Endothelial cell of umbilical vein (primary cell): ENCODE results near the gene TRIM7.

Source experiments
- EZH2 ChIP-seq: IDR thresholded peaks from 2 replicates; pipeline ENCODE4 v1.6.1; 2012; ENCODE audit warnings: borderline replicate concordance, low read depth, mild to moderate bottlenecking, moderate library complexity, low read length, inconsistent platforms; ENCODE audit not compliant: severe bottlenecking
- FOS ChIP-seq: IDR thresholded peaks from 2 replicates; pipeline ENCODE4 v1.6.1; 2011; ENCODE audit warnings: mild to moderate bottlenecking, low read length, moderate library complexity, borderline replicate concordance; ENCODE audit not compliant: insufficient read depth
- JUN ChIP-seq: IDR thresholded peaks from 2 replicates; pipeline ENCODE4 v1.6.1; 2011; ENCODE audit warnings: borderline replicate concordance, low read depth; ENCODE audit not compliant: insufficient read length, insufficient read depth
- POLR2A ChIP-seq: IDR thresholded peaks from 2 replicates; pipeline ENCODE4 v1.6.1; 2012; ENCODE audit warnings: low read depth, mild to moderate bottlenecking, control low read depth, low read length
- POLR2AphosphoS5 ChIP-seq: IDR thresholded peaks from 2 replicates; pipeline ENCODE4 v1.6.1; 2012; ENCODE audit warnings: low read depth, mild to moderate bottlenecking, control low read depth, low read length, moderate library complexity; ENCODE audit not compliant: insufficient read depth
- TF ChIP-seq, protein P1 (sequence below), 2 donors: IDR thresholded peaks; 1 replicate in 1 of 2; 2 replicates in 1 of 2; pipeline ENCODE4 v1.5.1; 2011; ENCODE audit warnings: low read length in 2 of 2, mild to moderate bottlenecking in 2 of 2, moderate library complexity in 2 of 2, control low read depth in 1 of 2, inconsistent platforms in 1 of 2, low read depth in 1 of 2; ENCODE audit not compliant: insufficient read depth in 1 of 2; ENCODE audit errors: extremely low read depth in 1 of 2
- TF ChIP-seq, protein P2 (sequence below): IDR thresholded peaks from 2 replicates; pipeline ENCODE4 v1.6.1; 2011; ENCODE audit not compliant: insufficient read depth, insufficient read length

DNA sequence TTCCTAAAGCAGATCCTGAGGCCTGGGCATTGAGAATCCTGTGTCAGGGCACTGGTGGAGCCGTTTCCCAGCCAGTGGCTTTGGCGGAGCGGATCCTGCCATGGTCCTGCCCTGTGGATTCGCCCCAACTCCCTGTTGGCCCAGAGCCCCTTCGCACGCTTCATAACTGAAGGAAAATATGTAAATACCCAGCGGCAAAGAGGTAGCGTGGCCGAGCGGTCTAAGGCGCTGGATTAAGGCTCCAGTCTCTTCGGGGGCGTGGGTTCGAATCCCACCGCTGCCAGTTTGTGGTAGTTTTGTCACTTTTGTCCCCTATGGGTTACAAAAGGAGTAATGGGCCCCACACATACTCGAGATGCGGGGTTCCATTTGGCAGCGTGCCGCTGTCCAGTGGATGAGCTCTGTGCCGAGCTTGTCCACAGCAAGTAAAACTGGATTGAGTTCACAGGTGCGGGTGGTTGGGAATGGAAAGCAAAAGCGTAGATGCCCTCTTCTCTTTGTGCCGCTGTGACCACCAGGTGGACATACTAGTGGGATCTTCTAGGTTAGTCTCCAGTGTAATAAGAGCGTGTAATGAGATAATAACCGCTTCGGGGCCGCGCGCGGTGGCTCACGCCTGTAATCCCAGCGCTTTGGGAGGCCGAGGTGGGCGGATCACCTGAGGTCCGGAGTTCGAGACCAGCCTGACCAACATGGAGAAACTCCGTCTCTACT lies 17.3 kb downstream of the TRIM7 start:
- TF ChIP-seq, protein P1, sequence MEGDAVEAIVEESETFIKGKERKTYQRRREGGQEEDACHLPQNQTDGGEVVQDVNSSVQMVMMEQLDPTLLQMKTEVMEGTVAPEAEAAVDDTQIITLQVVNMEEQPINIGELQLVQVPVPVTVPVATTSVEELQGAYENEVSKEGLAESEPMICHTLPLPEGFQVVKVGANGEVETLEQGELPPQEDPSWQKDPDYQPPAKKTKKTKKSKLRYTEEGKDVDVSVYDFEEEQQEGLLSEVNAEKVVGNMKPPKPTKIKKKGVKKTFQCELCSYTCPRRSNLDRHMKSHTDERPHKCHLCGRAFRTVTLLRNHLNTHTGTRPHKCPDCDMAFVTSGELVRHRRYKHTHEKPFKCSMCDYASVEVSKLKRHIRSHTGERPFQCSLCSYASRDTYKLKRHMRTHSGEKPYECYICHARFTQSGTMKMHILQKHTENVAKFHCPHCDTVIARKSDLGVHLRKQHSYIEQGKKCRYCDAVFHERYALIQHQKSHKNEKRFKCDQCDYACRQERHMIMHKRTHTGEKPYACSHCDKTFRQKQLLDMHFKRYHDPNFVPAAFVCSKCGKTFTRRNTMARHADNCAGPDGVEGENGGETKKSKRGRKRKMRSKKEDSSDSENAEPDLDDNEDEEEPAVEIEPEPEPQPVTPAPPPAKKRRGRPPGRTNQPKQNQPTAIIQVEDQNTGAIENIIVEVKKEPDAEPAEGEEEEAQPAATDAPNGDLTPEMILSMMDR (IDR thresholded peaks at IDR 0.05; ENCODE audit: extremely low read depth in 1 of 2, insufficient read depth in 1 of 2, low read depth in 1 of 2, low read length in 2 of 2): peak; percentile 9 to 22
- no peak for TF ChIP-seq POLR2A
- TF ChIP-seq POLR2AphosphoS5: no peak
- TF ChIP-seq, protein P2, sequence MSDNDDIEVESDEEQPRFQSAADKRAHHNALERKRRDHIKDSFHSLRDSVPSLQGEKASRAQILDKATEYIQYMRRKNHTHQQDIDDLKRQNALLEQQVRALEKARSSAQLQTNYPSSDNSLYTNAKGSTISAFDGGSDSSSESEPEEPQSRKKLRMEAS: no peak
- TF ChIP-seq EZH2: no peak
- TF ChIP-seq JUN: no peak
- TF ChIP-seq FOS: no peak
